Colon (tissue), 2 donors: ENCODE data around the gene LMOD3.

Experiments
- FAIRE-seq: peaks from 2 replicates; lab custom pipeline; 2012; peaks lifted over from hg19 to GRCh38; lab: Jason Lieb, UNC
- donor health status: control.
- donor health status: control.

LMOD3 gene

DNA sequence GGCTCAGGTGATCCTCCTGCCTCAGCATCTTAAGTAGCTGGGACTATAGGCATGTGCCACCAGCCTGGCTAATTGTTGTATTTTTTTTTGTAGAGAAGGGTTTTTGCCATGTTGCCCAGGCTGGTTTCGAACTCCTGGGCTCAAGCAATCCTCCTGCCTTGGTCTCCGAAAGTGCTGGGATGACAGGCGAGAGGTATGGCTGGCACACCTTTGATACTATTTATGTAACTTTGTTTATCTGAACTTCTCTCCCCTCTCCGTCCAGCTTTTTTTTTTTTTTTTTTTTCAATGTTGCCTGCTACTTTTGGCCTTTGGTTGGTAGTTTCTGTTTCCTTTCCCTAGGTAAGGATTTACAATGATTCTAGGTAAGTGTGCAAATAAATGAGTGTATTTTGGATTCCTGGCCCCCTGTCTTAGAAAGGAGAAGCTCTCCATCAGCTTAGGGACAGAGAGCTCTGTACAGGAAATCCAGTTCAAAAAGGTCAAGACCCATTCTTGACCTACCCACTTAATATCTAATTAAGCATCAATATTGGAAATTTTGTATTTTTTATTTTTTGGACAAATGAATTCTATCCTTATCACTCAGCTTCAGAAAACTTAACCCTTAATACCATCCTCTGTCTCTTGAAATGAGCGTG is 30.9 kb downstream of the LMOD3 start:
- FAIRE-seq = no peak

DNA sequence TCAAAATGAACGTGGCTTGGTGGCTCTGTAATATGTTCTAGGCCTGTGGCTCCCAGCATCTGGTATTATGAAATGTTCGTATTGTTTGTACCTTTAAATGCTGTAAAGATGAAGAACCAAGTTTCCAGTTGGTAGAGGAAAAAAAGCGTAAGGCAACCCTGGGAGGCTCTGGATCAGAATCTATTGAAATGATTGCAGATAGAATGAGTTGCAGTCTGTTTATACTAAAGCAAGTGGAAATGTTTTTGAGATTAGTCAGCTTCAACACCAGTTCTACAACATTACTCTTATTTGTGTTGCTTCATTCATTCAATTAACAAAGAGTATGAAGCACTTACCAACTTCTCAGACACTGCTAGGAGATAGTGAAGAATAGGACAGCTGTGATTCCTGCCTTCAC is 32.4 kb downstream of the LMOD3 start:
- FAIRE-seq = no peak

DNA sequence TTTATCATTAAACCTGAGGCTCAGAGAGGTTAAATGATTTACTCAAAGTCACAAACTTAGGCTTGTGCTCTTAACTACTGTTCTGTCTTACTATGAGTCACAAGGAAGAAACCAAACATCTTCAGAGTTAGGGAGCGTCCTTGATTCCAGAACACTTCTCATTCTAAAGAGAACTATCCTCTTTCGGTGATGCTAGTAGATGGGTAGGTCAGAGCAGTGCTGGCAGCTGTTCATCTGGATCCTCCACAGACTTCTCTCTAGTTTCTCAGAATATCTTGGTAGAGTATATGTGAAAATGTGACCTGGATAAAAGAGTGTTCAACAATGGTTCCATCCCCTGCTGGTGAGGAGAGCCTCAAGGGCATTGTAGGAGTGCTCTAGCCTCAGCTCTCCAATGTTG is 34.3 kb downstream of the LMOD3 start:
- no peak for FAIRE-seq

DNA sequence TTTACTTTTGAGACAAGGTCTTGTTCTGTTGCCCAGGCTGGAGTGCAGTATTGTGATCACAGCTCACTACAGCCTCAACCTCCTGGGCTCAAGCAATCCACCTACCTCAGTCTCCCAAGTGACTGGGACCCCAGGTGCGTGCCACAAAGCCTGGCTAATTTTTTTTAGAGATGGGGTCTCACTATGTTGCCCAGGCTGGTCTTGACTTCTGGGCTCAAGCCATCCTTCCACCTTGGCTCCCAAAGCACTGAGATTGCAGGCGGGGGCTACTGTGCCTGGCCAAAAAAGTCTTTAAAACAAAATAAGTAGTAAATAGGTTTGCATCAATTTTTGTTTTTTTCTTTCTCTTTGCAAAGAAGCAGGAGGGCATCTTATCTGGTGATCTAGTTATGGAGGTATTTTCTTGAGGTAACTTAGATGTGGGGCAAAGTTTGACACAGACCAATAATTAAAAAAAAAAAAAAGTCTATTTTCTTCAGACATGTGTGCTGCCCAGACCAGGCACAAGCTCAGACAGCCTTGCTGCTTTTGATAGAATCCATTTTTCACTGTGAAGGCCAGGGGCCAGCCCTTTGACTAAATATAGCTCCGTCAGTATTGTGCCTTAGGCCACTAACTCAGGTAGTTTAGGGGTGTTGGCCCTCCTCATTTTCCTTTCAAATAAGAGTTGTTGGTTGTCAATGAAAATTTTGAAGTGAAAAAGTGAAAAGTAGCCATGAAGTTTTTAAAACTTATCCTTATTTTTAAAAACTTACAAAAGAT is 35.2 kb downstream of the LMOD3 start:
- no peak for FAIRE-seq

- no peak for FAIRE-seq
Observed at GRCh38 chr3:69085833-69086722, 36.3 kb downstream of the LMOD3 start.

- FAIRE-seq = no peak
Observed at GRCh38 chr3:69085168-69085832, 37.1 kb downstream of the LMOD3 start.

DNA sequence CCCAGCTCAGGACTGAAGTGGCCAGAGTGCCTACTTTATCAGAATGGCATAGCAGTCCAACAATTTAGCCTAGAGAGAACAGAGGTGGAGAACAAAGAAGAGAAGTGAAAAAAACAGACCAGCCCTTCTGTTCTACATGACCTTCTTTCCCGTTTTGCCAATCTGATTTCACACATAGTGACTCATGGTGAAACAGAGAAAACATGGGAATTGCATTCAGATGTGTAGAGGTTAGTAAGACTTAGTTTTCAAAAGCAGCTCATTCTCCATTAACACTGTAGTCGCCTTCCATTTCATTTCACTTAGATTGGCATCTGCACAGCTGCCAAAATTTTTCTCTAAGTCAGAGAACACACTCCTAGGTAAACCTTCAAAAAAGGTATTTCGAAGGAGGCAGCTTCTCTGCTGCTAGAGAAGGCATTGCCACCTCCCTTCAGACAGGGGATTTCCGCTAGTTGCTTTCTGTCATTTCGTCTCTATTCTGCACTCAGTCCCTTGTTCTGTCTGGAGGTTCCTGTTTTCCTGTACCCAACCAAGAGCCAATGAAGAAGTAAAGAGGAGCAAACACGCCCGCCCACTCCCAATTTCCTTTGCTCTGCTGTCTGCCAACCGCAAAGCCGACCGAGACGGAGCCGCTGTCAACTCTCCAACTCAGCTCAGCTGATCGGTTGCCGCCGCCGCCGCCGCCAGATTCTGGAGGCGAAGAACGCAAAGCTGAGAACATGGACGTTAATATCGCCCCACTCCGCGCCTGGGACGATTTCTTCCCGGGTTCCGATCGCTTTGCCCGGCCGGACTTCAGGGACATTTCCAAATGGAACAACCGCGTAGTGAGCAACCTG is 37.8 kb downstream of the LMOD3 start, which contains the start of gene ARL6IP5:
Gene ARL6IP5, plus strand, starts transcription at position 612 of the 842 bp plus-strand sequence. Its CDS starts 111 bp downstream, at position 723.
- FAIRE-seq = no peak

GRCh38 chr3:69082805-69083204 is 39.6 kb downstream of the LMOD3 start:
- FAIRE-seq = no peak

DNA sequence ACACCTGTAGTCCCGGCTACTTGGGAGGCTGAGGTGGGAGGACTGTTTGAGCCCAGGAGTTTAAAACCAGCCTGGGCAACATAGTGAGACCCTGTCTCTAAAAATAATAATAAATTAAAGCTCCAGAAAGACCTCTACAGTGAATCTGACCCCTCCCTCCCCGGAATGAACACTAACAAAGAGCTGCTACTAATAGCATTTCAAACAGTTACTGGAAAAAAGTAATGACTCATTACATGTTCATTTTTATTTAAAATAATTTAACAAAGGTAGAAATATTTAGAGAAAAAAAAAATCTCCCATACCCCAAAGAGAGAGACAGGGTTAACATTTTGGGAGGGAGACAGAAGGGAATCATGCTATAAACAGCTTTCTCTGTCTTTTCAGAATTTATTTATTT is 40.0 kb downstream of the LMOD3 start:
- FAIRE-seq = no peak

DNA sequence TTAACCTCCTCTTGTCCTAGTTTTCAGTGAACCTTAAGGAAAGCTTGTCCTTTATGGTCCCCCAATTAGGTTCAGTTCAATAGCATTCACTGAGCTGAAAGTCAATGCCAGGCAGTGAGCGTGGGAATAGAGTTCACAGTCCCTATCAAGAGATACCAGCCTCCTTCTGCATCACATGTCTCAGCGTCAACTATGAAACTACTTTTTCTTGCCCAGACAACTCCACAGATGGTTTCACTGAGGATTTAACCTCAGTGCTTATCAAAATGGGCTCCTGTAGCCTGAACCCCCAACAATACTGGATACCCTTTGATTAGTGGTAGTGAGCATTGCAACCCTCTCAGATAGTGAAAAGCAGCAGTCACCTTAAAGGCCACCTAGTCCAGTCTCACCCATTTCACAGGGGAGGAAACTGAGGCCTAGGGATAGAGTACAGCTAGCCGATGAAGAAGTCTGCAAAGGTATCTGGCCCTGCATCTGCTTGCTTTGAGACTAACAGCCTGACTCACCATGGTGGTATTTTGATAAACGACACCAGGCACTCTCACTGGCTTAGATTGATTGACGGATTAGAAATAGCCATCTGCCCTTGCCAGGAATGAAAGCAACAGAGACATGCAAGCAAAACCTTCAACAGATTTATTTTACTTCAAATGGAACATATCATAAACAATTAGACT is 40.7 kb downstream of the LMOD3 start:
- no peak for FAIRE-seq

- no peak for FAIRE-seq
Observed at GRCh38 chr3:69080233-69080920, 42.0 kb downstream of the LMOD3 start, which contains the start of gene UBA3. Gene UBA3 (minus strand): TSS chr3:69080365. CDS start chr3:69080353, 12 bp downstream.

DNA sequence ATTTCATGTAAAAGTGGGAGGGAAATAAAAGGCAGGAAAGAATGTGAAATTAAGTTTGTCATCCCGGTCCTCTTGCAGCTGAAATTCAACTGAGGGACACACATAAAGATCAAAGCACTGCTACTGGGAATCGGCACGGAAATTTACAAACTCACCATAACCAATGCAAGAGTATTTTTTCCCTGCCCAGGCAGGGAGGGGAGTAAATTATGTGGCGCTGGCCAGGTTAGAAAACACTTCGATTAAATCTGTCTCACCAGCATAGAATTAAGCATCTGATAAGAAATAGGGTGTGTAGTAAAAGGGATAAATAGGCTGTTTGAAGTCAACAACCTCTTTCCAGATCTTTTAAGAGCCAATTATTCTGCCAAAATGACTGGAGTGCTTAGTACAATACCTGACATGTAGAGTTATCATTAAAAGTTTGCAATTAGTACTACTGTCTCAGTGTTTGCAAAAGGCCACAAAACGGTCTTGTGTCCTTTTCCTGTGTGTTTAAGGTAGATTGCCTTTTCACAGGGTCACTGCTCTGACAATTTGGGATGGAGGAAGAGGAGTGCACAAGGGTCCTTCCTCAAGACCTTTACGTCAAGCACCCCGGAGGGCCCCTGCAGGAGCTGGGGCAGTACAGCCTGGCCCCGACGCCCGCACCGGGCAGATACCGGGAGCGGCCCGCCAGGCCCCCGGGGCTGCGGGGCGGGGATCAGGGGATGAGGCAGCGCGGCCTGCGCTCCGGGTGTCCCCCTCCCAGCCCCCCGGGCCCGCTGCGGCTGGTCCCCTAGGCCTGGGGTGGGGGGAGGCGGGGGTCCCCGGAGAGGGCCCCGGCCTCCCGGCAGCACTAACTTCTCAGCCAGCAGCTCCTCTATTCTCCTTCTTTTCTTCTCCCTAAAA is 42.9 kb downstream of the LMOD3 start:
- FAIRE-seq = no peak

DNA sequence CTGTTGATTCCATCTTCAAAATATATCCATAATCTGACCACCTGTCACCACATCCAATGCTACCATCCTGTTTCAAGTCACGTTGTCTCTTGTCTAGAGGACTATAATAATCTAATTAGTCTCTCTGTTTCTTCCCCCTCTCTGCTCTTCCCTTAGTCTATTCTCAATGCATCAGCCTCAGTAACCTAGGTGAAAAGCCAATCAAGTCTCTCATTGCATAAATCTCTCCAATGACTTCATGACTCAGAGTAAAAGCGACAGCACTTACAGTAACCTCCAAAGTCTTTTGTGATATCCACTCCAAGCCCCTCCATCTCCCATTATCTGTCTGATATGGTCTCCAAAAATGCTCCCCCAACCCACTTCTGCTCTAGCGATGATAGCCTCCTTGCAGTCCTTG is 49.5 kb downstream of the LMOD3 start:
- no peak for FAIRE-seq

DNA sequence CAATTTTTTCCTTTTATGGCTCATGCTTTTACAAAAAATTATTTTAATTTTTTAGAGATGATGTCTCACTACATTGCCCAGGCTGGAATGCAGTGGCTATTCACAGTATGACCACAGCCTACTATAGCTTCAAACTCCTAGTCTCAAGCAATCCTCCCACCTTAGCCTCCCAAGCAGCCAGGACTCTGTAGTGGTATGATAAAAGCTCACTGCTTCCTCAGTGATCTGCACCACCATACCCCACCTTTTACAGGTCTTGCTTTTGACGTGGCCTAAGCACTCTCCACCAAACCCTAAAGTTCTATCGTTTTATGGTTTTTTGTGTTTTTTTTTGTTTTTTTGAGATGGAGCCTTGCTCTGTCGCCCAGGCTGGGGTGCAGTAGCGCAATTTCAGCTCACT is 56.3 kb downstream of the LMOD3 start:
- FAIRE-seq = no peak

DNA sequence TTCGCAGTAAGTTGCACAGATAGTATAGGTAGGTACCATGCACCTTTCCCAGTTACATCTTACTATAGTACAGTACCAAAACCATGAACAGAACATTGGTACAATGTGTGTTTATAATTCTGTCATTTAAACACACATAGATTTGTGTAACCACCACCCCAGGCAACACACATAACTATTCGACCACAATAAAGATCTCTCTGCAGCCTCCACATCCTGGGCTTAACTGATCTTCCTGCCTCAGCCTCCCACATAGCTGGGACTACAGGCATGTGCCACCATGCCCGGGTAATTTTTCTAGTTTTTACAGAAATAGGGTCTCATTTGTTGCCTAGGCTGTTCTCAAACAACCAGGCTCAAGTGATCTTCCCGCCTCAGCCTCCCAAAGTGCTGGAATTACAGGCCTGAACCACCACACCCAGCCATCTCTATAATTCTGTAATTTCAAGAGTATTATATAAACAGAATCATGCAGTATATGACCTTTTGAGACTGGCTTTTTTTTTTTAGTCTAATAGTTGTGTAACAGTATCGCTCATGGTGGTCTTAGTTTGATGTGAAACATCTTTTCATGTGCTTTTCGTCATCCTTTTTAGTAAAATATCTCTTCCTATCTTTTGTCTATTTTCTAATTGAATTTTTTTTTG is 57.0 kb downstream of the LMOD3 start:
- no peak for FAIRE-seq

DNA sequence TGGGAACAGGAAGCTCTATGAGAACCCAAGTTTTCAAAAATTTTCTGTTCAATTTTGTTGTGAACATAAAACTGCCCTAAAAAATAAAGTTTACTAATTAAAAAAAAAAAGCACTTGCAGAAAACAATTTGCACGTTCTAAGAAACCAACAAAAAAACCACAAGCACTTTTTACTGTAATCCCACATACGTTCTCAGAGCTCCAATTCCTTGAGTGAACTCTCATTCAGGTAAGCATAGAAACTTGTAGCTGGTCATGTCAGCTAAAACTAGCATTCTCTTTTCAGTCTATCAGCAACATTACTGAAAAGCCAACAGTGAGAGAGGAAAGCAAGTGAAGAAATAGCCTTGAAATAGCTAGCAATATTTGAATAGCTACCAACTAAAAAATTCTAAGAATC is 58.8 kb downstream of the LMOD3 start:
- FAIRE-seq = no peak

DNA sequence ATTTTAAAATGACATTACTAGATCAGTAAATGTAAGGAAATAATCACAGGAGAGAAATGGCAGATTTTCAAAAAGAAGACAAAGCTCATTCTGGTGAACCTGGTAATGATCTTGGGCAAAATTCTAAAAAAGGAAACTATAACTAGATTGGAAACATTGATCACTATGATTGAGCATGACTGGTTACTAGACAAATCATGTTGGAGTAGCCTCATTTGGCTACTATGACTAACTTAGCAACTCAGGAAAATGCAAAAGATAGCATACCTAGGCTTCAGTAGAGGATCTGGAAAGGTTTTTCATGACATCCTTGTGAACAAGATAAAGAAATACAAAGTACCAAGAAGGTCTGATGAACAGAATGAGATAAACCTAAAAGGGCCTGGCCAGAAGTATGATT is 62.7 kb downstream of the LMOD3 start:
- no peak for FAIRE-seq

GRCh38 chr3:69058947-69059224 is 63.5 kb downstream of the LMOD3 start:
- no peak for FAIRE-seq
